Fibroblast of lung (primary cell): ENCODE data around the gene PDE3A. TPM values are rescaled to one million over a fixed set of nuclear protein-coding genes. Genes with fewer than 3 reads are reported as not detected.

Experiments
- DNase-seq, 2 donors: peaks; one replicate each; pipeline versions ENCODE4 v3.0.0 to v3.0.0-alpha.2; 2010; ENCODE audit warnings: low read depth in 2 of 2
- H2AFZ ChIP-seq: 2 replicates; pipeline ENCODE4 v1.5.1; 2012; ENCODE audit warnings: low read length, control low read depth, inconsistent platforms
- H3K27ac ChIP-seq: 2 replicates; pipeline ENCODE4 v1.5.1; 2011; ENCODE audit warnings: low read length, control low read depth; ENCODE audit not compliant: insufficient read depth
- H3K27me3 ChIP-seq: 2 replicates; pipeline ENCODE4 v1.5.1; 2011; ENCODE audit warnings: mild to moderate bottlenecking, low read length; ENCODE audit not compliant: control insufficient read depth, insufficient read depth
- H3K36me3 ChIP-seq: 2 replicates; pipeline ENCODE4 v1.5.1; 2011; ENCODE audit warnings: low read length; ENCODE audit not compliant: control insufficient read depth, insufficient read depth
- H3K4me1 ChIP-seq: 2 replicates; pipeline ENCODE4 v1.5.1; 2011; ENCODE audit warnings: low read length; ENCODE audit not compliant: control insufficient read depth, insufficient read depth; ENCODE audit errors: extremely low read depth
- H3K4me2 ChIP-seq: 2 replicates; pipeline ENCODE4 v1.5.1; 2011; ENCODE audit warnings: low read length, control low read depth; ENCODE audit not compliant: insufficient read depth; ENCODE audit errors: extremely low read depth
- H3K4me3 ChIP-seq, 4 experiments: fragments of 200-600 bp in 1 of 4; sonication (generic) in 1 of 4; replicated peaks in 1 of 4; 2 replicates each; pipeline ENCODE4 v1.5.1; 2011 to 2016; ENCODE audit warnings: low read length in 4 of 4, low read depth in 3 of 4, mild to moderate bottlenecking in 3 of 4, control low read depth in 2 of 4, inconsistent platforms in 1 of 4, mixed read lengths in 1 of 4; ENCODE audit not compliant: insufficient read depth in 1 of 4; ENCODE audit errors: control extremely low read depth in 1 of 4
- H3K79me2 ChIP-seq: 2 replicates; pipeline ENCODE4 v1.5.1; 2012; ENCODE audit warnings: mild to moderate bottlenecking, low read length, inconsistent platforms; ENCODE audit not compliant: control insufficient read depth, insufficient read depth
- H3K9ac ChIP-seq: 2 replicates; pipeline ENCODE4 v1.5.1; 2011; ENCODE audit warnings: mild to moderate bottlenecking, low read length, control low read depth; ENCODE audit not compliant: insufficient read depth
- H3K9me3 ChIP-seq: 2 replicates; pipeline ENCODE4 v1.5.1; 2012; ENCODE audit warnings: low read depth, low read length; ENCODE audit not compliant: control insufficient read depth, insufficient read depth
- H4K20me1 ChIP-seq: 2 replicates; pipeline ENCODE4 v1.5.1; 2011; ENCODE audit warnings: low read length; ENCODE audit not compliant: control insufficient read depth, insufficient read depth; ENCODE audit errors: extremely low read depth
- CTCF ChIP-seq, 2 donors: IDR thresholded peaks in 1 of 2; conservative IDR thresholded peaks in 1 of 2; 1 replicate in 1 of 2; 2 replicates in 1 of 2; pipeline ENCODE4 v1.5.1; 2011 to 2012; ENCODE audit warnings: low read length in 2 of 2, control low read depth in 1 of 2, inconsistent platforms in 1 of 2, low read depth in 1 of 2, mild to moderate bottlenecking in 1 of 2
- EZH2 ChIP-seq: IDR thresholded peaks from 2 replicates; pipeline ENCODE4 v1.5.1; 2012; ENCODE audit warnings: low read length, control low read depth, mild to moderate bottlenecking; ENCODE audit errors: missing control alignments
- polyA plus RNA-seq, 2 donors: library from polyadenylated mRNA; depleted of rRNA in 1 of 2; stranded (reverse) in 1 of 2; unstranded in 1 of 2; fragments of >200 nt; gene quantifications; 2 replicates each; pipeline ENCODE4 v1.2.1, GENCODE V29; 2011 to 2012; ENCODE audit warnings: missing spikeins in 1 of 2
- total RNA-seq: library from RNA; depleted of rRNA; stranded (reverse); fragments of >200 nt; gene quantifications from 2 replicates; pipeline ENCODE4 v1.2.1, GENCODE V29; 2014

Gene PDE3A
- total and polyA plus RNA-seq, 2 donors (not counting 1 experiment from before 2014, with no cell fraction given), result 0.17 to 2.7 TPM

GRCh38 chr12:20475542-20475941 lies 107.2 kb downstream of the PDE3A start:
- H3K4me3 ChIP-seq, result no peak overlapping the region
- no peaks in the 10 kb centered on the region for H4K20me1 ChIP-seq
- no peaks in the 10 kb centered on the region for H3K4me1 ChIP-seq
- no peak overlapping the region for H3K9ac ChIP-seq
- H3K27ac ChIP-seq, result no peak overlapping the region
- H3K36me3 ChIP-seq, result no peaks in the 10 kb centered on the region
- H2AFZ ChIP-seq, result peak overlapping the region; percentile 80
- no peaks in the 10 kb centered on the region for H3K79me2 ChIP-seq
- peak; percentile 43 to 65 for DNase-seq
- no peak for TF ChIP-seq EZH2
- TF ChIP-seq CTCF (conservative IDR thresholded peaks at IDR 0.05 in 1 of 2, IDR thresholded peaks at IDR 0.05 in 1 of 2; ENCODE audit: low read depth in 1 of 2, low read length in 2 of 2), result no peak
- no peaks in the 10 kb centered on the region for H3K9me3 ChIP-seq
- H3K27me3 ChIP-seq, result no peaks in the 10 kb centered on the region
- H3K4me2 ChIP-seq, result peak overlapping the region; percentile 26

GRCh38 chr12:20476551-20476950 lies 108.2 kb downstream of the PDE3A start:
- no peak overlapping the region for H3K27ac ChIP-seq
- no peak for DNase-seq
- H3K79me2 ChIP-seq, result no peaks in the 10 kb centered on the region
- H3K4me1 ChIP-seq, result no peaks in the 10 kb centered on the region
- no peak overlapping the region for H3K4me2 ChIP-seq
- no peak overlapping the region for H3K9ac ChIP-seq
- no peaks in the 10 kb centered on the region for H3K9me3 ChIP-seq
- no peak overlapping the region for H3K4me3 ChIP-seq
- H2AFZ ChIP-seq, result no peak overlapping the region
- TF ChIP-seq CTCF (conservative IDR thresholded peaks at IDR 0.05 in 1 of 2, IDR thresholded peaks at IDR 0.05 in 1 of 2; ENCODE audit: low read depth in 1 of 2, low read length in 2 of 2), result no peak
- no peak for TF ChIP-seq EZH2
- no peaks in the 10 kb centered on the region for H3K36me3 ChIP-seq
- H3K27me3 ChIP-seq, result no peaks in the 10 kb centered on the region
- H4K20me1 ChIP-seq, result no peaks in the 10 kb centered on the region

GRCh38 chr12:20477255-20477654 lies 108.9 kb downstream of the PDE3A start:
- no peaks in the 10 kb centered on the region for H3K27me3 ChIP-seq
- no peaks in the 10 kb centered on the region for H4K20me1 ChIP-seq
- H3K27ac ChIP-seq, result no peak overlapping the region
- H3K4me2 ChIP-seq, result peak overlapping the region; percentile 40
- TF ChIP-seq CTCF (conservative IDR thresholded peaks at IDR 0.05 in 1 of 2, IDR thresholded peaks at IDR 0.05 in 1 of 2; ENCODE audit: low read depth in 1 of 2, low read length in 2 of 2) (no peak), EZH2 (no peak)
- no peak overlapping the region for H3K9ac ChIP-seq
- H2AFZ ChIP-seq, result no peak overlapping the region
- H3K79me2 ChIP-seq, result no peaks in the 10 kb centered on the region
- no peaks in the 10 kb centered on the region for H3K4me1 ChIP-seq
- no peak for DNase-seq
- H3K9me3 ChIP-seq, result no peaks in the 10 kb centered on the region
- no peaks in the 10 kb centered on the region for H3K36me3 ChIP-seq
- H3K4me3 ChIP-seq, result no peak overlapping the region
